T47D (cell line): ENCODE results near the gene TMEM200C.

Experiments
- DNase-seq, 2 experiments: peaks; one replicate each; pipeline versions ENCODE4 v3.0.0 to v3.0.0-alpha.2; 2011 to 2012; ENCODE audit warnings: low read depth in 1 of 2, low spot score in 1 of 2
- JUND ChIP-seq: IDR thresholded peaks from 2 replicates; pipeline ENCODE4 v1.6.1; 2012; ENCODE audit warnings: low read depth
- in situ Hi-C: cut with HindIII; loops from 2 replicates; pipeline ENCODE4 v1.10.0; 2016; ENCODE audit warnings: low sequenced_read_pairs, low pct_unique_long_range_greater_than_20kb

Gene TMEM200C

DNA sequence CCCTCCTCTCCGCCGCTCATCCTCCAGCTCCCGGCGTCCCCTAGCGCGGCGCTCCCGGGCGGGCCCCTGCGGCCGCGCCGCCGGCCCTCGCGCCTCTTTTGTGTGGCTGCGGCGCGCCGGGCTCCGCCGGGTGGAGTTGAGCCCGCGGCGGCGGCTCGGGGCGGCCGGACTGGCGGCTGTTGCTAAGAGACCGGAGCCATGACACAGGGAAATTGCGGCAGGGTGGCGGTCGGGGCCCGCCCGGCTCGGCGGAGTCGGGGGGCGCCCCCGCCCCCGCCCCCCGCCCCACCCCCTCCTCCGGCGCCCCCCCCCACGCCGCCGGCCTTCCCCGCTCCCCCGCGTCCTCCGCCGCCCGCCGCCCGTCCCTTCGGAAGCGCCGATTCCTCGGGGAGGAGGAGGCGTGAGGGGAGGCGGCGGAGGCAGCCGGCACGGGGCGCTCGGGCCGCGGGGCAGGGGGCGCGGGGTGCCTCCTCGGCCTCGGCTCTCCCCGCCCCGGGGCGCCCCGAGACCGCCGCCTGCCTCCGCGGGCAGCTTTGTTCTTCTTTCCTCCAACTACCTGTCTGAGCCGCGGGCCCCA lies at the start of gene TMEM200C:
TSS of gene TMEM200C (minus strand) at position 224 of the 577 bp plus-strand sequence. CDS start 3,459 bp downstream, outside the sequence.
- TF ChIP-seq JUND, result no peak
- in situ Hi-C loops, result no loop called here
- no peak for DNase-seq

DNA sequence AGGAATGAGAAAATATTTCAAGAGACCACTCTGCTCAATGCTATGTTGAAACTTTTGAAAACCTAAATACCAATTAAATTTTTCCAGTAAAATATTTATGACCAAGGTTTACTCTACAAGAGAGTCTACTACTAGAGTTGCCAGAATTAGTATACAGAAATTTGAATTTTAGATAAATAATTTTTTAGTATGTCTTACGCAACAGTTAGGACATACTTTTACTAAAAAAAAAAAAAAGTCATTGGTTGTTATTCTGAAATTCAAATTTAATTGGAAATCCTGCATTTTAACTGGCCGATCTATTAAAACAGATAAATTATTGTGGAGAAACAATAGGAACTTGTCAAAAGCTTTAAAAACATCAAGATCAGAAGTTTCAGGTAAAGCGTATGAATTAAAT lies 49.1 kb upstream of the TMEM200C start:
- no peak for TF ChIP-seq JUND
- in situ Hi-C loops, result no loop called here
- DNase-seq, result no peak

DNA sequence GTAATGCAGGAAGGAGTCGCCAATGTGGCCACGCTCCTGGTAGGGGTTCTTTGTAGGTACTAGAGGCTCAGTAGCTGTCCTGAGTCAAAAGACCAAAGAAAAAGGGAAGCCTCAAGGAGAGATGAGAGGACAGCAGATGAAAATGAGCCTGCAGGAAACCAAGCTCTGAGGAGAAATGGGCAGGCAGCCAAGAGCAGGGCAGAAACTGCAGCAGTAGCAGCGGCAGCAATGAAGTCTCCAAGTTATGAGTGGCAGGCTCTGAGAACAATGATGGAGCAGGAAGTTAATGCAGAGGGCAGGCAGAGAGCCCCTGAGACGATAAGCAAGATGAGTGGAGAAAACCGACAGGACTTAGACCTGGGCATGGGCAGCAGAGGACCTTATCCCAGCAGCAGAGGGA lies 48.2 kb upstream of the TMEM200C start:
- in situ Hi-C loops, result no loop called here
- TF ChIP-seq JUND, result no peak
- no peak for DNase-seq

DNA sequence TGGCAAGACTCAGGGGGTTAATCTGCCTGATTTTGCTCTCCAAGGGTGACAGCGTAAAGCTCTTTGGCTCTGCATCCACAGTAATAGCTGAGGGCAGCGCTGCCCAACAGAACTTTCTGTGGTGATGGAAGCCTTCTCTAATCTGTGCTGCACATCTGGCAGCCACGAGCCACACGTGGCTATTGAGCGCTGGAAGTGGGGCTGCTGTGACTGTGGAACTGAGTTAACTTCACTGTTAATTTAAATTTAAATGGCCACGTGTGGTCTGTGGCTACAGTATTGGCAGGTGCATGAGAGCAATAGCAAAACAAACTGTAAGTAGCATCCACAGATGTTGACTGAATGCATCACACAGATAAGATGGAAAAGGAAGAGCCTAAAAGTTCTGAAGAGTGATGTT lies 47.3 kb upstream of the TMEM200C start:
- in situ Hi-C loops, result no loop called here
- TF ChIP-seq JUND, result no peak
- DNase-seq, result no peak

DNA sequence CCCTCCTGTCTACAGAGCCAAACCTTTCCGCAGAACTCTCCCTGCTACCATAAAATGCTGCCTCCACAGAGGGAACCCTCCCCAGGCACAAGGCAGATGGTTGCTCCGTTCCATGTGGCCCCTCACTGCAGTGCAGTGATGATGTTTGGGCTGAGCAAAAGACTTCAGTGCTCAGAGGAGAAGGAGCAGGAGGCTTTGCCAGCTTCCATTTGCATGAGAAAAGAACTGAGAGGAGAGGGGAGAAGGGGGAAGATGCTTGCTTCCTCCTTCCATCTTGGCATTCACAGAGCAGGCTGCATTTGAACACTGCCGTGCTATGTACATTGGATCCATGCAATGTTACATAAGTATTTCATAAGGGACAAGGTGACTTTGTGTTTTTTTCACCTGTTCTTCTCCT lies 46.6 kb upstream of the TMEM200C start:
- in situ Hi-C loops, result no loop called here

DNA sequence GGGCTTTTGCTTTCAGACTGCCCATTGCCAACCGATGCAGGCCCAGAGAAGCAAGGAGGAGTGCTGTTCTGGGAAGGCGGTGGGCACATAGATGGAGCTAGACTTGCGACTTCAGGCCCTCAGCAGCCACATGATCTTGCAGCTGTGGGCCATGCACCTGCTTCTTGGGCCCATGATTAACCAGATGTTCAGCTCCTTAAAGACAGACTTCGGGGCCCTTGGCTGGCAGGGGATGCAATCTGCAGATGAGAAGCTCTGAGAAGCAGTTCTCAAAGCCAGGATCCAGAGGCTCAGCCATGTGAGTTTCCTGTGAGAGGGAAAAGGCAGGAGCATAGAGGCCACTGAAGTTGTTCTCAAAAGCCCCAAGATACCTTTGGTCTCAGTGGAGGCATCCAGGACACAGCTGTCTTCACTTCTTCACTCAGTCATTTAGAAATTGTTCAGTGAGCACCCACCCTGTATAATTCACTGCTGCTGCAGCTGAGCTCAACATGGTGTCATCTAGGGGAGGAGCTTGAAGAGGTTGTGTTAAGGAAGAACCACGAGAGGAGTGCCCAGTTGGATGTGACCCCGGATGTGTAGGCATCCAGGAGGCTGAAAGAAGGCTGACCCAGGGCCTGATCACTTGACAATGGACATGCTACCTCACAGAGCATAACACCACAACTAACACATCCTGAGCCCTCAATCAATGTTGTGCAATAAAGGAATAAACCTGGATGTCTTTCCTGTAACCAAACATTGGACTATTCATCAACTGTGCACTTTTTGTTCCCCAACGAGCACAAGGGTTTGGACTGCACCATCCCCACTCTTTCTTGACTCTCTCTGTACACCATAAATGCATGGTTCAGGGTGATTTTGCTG lies 44.7 kb upstream of the TMEM200C start:
- no peak for DNase-seq
- in situ Hi-C loops, result no loop called here
- TF ChIP-seq JUND, result no peak

More for the DNA sequence above, 46.6 kb upstream of the TMEM200C start:
- no peak for DNase-seq
- TF ChIP-seq JUND, result no peak

DNA sequence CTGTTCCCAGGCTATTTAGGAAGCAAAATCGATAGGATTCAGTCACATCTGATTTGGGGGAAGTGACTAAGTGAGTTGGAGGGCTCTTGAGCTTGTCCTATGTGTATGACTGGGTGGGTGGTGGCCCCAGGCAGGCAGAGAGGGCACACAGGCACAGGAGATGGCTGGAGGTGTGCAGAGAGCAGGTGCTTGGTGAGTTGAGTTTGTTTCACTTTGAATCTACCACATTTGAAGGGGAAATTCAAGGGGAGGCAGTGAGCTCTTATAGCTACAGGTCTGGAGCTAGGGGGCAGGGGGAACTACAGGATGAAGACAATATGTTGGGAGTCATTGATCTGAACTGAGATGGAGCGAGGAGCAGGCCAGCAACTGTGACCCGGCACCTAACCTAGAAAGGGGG lies 42.5 kb upstream of the TMEM200C start:
- in situ Hi-C loops, result no loop called here
- DNase-seq, result no peak
- no peak for TF ChIP-seq JUND

DNA sequence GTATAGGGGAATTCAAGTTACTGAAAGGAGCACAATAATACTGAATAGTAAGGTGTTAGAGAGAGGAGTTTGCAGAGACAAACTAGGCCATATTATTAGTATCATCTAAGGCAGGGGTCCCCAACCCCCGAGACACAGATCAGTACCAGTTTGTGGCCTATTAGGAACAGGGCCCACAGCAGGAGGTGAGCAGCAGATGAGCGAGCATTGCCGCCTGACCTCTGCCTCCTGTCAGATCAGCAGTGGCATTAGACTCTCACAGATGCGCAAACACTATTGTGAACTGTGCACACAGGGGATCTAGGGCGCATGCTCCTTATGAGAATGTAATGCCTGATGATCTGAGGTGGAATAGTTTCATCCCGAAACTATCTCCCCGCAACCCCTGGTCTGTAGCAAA lies 41.8 kb upstream of the TMEM200C start:
- in situ Hi-C loops, result no loop called here

DNA sequence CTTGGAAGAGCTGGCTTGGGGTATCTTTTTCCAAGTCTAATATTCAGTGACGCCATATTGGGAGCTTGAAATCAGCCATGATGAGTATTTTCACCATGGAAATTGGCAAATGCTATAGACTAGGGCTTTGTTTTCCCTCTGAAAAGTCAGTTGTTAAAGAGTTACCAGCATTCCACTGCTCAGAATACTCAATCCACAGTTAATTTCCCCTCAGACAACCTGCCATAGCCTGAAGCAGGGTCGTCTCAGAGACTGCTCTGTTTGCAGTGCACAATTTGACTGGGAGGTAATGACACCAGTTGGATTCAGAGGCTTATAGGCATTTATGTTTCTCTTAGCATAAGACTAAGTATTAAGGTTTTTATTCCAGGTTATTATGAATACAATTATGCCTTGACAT lies 35.5 kb upstream of the TMEM200C start:
- no peak for DNase-seq
- in situ Hi-C loops, result no loop called here
- TF ChIP-seq JUND, result no peak

More for the DNA sequence above, 41.8 kb upstream of the TMEM200C start:
- no peak for TF ChIP-seq JUND
- no peak for DNase-seq

DNA sequence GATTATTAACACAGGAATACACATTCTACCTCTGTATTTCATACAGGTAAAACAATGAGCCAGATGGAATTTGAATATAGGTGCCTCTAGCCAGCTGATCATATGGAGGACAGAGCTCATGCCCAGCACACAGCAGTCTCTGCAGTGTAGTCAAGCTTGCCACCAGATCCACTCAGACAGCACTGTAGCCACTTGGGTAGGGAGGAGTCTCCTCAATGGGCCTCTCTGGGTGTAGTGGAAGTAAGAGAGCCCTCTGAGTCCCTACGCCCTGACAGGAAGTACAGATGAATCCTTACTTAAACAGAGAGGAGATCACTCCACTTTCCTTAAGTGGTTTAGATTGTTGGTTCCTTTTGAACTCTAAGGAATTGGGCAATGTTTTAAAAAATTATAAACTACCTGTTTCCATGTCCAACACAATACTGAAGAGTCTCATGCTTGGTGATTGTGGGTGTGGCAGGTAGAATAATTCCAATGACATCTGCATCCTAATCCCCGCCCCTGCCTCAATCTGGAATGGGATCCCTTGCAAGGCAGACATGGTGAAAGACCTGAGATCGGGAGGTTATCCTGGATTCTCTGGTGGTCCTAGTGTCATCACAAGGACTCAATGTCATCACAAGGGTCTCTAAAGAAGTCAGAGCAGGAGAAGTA lies 23.0 kb upstream of the TMEM200C start:
- DNase-seq, result no peak
- no peak for TF ChIP-seq JUND
- in situ Hi-C loops, result no loop called here

DNA sequence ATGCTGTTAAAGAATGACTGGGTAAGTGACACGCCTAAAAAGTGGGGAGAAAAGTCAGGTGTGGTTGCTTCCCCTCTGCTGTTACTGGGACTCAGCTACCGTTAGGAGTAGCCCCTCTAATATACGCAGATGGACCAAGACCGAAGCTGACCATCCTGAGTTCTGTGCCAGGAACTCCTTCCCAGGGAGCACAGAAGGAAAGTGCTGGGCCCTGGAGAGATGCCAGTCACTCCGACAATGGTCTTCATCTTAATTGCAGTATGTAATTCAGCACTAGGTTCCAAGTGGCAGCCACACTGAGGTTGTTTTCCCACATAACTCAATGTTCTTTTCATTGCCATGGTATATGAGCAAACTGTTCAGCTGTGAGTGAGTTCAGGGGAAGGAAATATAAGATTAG lies 19.6 kb upstream of the TMEM200C start:
- no peak for DNase-seq
- in situ Hi-C loops, result no loop called here
- TF ChIP-seq JUND, result no peak

DNA sequence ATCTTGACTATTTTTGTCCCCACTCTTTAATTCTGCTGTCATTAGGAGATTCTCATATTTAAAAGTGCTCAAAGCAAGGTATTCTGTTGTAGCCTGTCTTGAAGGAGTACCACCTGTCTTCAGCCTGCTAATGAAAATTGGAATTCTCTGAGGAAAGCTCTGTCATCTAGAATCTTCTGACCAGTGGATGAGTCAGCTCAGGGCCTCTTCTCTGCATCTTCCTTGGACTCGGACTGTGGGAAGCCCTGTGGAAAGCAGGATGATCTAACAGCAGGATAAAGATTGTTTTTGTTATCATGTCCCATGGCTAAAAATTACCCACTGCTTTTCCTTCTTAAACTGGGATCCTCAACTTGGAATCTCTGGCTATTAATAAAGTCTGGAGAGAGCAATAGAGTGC lies 18.7 kb upstream of the TMEM200C start:
- no peak for DNase-seq

DNA sequence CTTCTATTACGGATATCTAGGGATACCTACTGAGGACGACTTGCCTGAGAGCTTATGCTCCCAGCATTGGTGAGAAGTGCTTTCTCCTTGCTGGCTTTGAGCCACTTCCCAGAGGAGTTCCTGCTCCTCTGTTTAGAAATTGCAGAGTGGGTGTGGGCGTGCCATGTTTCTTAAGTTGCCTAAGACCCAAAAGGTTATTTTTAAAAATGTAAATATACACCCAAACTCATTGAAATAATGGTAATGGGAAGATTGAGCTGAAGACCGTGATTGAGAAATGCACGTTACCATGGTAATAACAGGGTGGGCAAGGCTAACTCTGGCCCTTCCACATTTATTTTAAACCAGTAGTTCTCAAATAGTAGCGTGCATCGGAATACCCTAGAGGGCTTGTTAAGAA lies 17.2 kb upstream of the TMEM200C start:
- in situ Hi-C loops, result no loop called here
- DNase-seq, result no peak
- no peak for TF ChIP-seq JUND

More for the DNA sequence above, 18.7 kb upstream of the TMEM200C start:
- no peak for TF ChIP-seq JUND
- in situ Hi-C loops, result no loop called here
